HG02938 (cell line): ENCODE results near the gene DSC2.
"Not testable (repeated sequence)": the region's sequence is repeated elsewhere in the genome, so short reads cannot be mapped to it uniquely, and the experiment has no call there.

Source experiments
- ATAC-seq: cut with Tn5 transposase; IDR thresholded peaks from one replicate; pipeline ENCODE4 v1.9.1; 2021; ENCODE audit warnings: mild to moderate bottlenecking, moderate library complexity; ENCODE audit not compliant: unreplicated experiment

The DSC2 gene

DNA sequence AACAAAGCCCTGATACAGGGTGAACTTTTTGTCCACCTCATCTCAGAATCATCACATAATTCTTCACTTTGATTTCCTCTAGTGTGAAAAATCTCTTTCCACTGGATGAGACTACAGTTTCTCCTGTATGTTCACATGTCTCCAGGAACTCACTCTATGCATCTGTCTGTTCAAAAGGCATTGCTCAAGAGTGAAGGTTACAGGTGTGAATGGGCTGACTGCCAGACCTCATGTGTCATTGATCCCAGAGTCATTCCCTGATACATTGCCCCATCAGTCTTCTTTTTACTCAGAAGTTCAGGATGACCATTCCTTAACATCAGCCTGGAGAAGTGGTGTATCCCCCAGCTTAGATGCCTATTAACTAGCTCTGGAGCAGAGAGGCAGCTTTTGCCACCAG lies 55.3 kb downstream of the DSC2 start:
- no peak for ATAC-seq

DNA sequence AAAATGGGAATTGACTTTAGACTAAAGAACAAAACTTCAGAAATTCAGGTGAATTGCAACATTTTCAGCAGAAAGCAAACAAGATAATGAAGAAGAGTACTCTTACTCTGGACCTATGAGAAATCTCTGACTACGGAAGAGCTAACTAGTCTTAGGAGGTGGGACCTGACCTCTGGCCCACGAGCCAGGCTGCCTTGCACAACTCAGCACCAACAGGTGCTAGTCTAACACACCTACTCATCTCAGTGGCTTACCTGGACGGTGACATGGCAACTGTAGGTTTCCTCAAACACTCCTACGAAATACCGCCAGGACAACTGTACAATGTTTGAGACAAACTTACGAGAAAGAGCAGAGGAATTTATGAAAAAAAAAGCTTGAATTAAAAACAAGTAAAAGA lies 56.6 kb downstream of the DSC2 start:
- ATAC-seq: no peak

DNA sequence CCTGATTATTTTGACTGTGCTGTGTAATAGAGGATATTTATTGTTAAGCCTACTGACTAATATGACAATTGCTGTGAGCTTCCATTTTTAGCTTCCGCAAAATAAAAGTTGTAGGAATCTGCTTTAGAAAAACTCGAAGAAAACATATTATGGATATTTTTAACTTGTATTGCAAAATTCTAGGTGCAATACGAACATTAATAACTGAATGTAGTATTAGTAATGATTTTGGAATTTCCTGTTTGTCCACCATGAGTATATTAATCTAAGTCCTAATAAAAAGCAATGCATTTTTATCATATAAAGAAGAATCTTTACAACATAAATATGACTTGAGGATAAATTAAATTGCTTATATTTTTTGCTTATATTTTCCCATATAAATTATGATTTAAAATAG lies 57.3 kb downstream of the DSC2 start:
- ATAC-seq: no peak

DNA sequence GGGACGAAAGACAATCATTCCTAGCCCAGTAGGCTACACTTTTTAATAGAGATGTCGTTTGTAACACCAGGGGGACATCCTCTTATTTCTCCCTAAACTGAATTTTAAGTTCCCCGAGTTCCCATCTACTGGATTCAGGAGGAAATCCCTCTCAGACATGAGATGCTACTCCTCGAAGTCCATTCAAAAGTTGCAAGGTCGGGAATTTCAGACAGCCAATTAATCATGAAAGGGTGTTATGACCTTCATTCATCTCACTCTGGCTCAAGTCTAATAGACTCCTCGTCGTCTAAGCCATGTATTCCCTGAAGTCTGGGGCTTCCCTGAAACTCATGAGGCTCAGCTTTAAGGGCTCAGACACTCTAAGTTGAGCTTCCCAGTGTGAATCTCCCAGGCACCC lies 58.5 kb downstream of the DSC2 start:
- ATAC-seq: no peak

DNA sequence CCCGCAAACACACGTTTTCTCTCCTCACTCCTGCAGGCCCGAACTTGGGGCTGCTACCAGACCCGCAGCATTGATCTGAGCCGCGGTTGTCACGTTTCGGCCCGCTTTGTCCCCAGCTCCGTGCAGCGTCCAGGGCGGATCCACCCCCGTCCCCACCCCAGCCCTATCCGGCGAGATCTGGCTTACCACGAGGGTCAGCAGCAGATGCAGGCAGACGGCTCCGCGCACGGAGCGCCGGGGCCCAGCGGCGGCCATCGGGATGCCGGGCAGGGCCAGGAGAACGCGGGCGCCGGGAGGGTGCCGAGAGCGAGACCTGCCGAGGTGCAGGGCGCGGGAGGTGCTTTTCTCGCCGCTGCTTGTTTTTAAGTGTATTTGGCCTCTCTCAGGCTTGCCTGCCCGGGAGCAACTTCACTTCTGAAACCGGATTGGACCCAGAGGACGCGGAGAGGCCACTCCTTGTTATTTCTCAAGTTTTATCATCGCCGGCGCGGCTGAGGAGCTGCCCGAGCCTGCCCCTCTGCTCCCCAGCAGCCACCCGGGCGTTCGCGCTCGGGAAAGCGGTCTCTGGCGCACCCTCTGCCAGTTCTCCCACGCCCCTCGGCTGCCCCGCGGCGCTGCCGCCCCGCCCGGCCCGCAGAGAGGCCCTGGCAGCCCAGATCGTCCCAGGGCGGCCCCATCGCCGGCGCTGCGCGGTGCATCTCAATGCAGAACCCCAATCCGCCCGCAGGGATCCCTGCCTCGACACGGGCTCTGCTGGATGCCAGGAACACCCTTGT lies 59.6 kb downstream of the DSC2 start, which contains the start of gene DSC3:
Gene DSC3, minus strand, starts transcription at position 337 of the 776 bp plus-strand sequence. Its CDS starts 82 bp downstream, at position 255.
- ATAC-seq: no peak

DNA sequence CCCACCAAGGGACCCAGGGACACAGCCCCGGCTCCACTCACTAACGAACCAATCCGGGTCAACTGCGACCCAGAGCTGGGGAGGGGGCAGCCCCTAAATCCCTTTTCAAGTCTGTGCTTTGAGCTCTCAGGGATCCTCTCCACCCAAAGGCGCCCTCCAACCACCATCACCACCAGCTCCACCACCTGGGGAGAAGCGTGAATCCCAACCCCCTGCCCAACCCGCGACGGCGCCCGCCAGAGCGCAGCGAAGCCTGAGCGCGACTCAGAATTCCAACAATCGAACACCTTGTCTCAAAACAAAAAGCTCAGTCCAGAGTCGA lies 60.2 kb downstream of the DSC2 start:
- ATAC-seq: no peak

DNA sequence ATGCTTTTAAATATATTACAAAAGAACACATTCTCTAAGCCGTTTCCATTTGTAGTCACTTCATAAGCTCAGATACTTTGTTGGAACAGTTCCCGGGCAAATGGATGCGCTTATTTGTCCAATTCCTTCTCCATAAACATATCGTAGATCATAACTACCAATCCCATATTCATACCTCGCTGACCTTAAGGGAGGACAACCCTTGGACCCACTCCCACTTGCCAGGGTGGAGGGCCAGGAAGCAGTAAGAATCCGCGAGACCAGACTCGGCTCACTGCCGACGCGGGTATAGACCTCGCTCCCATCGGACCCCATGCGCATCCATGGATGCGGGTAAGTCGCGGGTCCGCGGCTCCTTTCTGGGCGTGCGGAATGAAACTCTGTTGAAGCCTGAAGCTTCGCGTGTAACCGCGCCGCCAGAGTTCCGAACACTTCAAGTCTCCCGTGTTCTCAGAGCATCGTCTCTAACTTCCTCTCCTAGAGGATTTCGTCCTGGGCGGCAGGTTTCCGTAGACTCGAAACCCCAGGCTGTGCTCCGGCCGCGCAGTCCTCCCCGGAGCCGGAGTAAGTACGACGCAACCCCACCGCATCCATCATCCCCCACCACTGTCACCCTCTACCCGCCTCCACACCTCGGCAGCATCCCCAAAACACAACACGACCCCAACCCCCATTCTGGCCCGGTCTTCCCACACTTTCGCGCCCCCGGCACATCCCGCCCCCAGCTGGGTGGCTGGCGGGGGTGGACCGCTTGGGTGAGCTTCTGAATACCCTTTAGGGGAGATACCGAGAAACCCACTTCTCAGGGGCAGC lies 60.7 kb downstream of the DSC2 start:
- no peak for ATAC-seq

DNA sequence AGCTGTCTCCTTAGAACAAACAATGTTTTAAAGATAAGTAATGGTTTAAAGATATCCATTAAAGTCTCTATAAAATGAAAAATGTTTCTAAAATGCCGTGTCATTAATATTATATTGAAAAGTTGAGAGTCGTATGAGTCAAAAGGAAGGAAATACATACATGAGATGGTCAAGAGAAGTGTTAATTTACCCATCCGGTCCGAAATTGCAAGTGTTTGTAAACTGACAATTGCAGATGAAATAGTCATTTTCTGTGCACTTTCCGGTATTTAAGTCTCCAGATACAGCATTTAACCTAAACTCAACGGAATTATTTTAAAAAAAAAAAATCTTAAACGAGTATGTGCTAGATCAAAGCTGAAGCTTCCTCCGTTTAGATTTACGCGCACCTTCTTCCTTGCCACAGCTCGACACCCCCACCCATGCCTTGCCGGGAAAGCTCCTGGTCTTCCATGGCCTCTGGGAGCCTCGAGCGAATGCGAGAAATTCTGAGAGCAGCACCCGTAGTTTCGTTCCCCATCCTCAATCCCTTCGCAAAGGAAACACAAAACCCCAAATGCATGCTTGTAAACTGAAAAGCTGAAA lies 61.4 kb downstream of the DSC2 start:
- no peak for ATAC-seq

DNA sequence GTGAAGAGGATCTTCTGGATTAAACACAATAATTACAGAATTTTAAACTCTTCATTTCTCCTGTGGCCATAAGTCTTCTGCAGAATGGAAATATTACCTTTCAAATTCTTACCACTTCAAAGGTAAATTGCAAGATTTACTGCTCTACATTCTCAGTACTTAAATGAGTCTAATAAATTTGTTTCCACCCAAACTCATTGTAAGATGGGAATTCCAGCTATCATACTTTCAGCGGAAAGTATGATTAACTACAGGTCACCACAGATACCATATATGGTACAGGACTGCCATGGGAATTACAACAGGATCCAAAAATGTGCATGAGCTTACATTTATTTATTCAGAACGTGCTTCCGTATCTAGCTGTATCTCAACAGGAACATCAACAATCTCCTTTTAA lies 62.8 kb downstream of the DSC2 start:
- no peak for ATAC-seq

DNA sequence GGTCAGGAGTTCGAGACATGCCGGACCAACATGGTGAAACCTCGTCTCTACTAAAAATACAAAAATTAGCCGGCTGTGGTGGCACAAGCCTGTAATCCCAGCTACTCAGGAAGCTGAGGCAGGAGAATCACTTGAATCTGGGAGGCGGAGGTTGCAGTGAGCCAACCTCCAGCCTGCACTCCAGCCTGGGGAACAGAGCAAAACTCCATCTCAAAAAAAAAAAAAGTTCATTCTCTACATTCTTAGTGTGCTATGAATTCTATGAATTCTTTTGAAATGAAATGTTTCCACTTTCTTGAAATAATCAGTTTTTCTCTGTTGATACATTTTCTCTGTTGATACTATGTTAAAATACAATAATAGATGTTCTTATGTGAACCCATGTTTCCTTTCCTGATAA lies 64.5 kb downstream of the DSC2 start:
- ATAC-seq: not testable (repeated sequence)

DNA sequence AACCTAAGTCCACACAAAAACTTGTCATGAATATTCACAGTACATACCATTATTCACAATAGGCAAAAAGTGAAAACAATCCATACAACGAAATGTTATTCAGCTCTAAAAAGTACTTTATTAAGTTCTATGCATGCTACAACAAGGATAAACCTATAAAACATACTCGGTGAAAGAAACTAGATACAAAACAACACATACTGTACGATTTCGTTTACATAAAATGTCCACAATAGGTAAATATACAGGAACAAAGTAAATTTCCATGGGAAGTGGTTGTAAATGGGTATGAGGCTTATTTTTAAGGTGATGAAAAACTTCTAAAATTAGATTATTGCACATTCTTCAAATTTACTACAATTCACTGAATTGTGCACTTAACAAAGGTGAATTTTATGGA lies 67.7 kb downstream of the DSC2 start:
- ATAC-seq: no peak

DNA sequence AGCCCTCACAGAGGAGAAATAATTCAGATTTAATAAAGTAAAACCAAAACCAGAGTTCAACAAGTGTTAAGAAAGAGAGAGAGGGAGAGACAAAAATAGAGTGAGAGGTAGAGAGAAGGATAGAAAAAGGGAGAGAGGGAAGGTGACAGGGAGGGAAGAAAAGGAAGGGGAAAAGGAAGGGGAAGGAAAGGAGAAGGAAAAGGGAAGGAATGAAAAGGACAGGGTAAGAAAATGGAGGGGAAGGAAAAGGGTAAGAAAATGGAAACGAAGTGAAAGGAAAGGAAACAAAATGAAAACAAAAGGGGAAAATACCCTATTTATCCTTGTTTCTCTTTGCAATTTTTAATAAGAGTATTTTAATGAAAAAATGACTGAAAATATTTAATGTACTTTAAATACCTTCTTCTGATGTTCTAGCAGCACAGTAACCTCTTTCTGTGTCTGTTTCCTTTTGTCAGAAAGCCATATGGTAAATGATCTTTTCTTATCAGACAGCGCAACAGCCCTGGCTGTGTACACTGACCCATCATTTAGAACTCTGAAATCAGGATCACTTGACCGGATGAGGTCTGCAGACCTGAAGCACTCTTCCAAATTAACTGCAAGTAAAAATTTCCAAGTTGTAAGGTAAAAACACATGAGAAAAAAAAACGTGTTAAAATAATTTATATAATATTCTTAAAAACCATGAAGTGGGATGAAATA lies 71.5 kb downstream of the DSC2 start:
- no peak for ATAC-seq

DNA sequence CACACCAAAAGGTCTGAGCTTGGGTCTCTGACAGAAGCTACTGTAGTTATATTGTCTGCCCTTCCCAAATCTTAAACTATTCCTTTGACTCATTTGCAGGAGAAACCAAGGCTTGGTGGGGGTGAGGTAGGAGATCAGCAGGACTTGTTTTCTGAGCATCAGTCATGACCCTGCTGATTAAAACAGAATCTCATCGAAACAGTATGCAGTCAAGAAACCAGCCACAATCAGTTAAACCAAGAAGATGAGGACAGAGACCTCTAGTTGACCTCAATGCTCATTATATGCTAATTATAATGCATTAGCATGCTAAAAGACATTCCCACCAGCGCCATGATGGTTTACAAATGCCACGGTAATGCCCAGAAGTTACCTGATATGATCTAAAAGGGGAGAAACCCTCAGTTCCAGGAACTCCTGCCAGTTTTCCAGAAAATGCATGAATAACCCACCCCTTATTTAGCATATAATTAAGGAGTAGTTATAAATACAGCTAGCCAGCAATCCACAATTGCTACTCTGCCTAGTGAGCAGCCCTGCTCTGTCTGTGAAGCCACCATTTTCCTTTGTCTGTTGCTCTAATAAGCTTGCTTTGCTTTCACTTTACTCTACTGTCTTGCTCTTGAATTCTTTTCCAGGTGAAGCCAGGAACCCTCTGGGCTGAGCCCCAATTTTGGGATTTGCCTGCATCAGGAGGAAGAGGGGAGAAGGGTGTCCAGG lies 86.3 kb downstream of the DSC2 start:
- ATAC-seq: no peak

DNA sequence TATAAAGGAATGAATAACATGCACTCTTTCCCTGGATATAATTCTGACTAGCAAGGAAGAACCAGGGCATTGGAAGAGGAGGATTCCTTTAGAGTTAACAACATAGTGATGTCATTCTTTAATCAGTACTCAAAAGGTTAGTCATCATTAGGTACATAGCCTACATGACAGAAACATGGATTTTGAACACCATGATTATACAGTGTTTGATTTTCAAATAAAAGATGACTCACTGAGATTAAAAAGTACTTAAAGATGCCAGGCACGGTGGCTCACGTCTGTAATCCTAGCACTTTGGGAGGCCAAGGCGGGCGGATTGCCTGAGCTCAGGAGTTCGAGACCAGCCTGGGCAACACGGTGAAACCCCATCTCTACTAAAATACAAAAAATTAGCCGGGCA lies 90.8 kb downstream of the DSC2 start:
- not testable (repeated sequence) for ATAC-seq

DNA sequence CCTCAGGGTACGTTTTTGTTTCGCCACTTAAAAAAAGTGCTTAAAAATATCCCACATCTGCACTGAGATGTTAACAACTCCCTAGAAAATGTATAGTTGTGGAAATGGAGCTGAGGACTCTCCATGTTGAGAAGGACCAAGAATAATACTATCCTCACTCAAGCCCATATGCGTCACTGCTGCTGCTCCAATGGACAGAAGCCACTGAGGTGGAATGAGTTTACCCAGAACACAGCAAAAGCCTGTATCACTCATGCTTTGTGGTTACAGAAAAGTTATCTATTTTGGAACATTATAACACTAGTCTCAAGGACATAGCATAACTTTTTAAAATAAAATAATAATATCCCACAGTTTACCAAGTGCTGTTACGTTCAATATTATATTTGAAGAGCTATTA lies 91.6 kb downstream of the DSC2 start:
- ATAC-seq: no peak
